GM19455 (cell line): ENCODE data around the gene SPTBN4.
A peak's percentile ranks its signal among the peaks of the same experiment; 100 is the strongest.
"Not testable (repeated sequence)": the region's sequence is repeated elsewhere in the genome, so short reads cannot be mapped to it uniquely, and the experiment has no call there.

Source experiments
- ATAC-seq: cut with Tn5 transposase; IDR thresholded peaks from one replicate; pipeline ENCODE4 v1.9.1; 2021; ENCODE audit not compliant: unreplicated experiment

The SPTBN4 gene

GRCh38 chr19:40613690-40614621 lies 147.2 kb downstream of the SPTBN4 start:
- ATAC-seq, result peak; percentile 44

DNA sequence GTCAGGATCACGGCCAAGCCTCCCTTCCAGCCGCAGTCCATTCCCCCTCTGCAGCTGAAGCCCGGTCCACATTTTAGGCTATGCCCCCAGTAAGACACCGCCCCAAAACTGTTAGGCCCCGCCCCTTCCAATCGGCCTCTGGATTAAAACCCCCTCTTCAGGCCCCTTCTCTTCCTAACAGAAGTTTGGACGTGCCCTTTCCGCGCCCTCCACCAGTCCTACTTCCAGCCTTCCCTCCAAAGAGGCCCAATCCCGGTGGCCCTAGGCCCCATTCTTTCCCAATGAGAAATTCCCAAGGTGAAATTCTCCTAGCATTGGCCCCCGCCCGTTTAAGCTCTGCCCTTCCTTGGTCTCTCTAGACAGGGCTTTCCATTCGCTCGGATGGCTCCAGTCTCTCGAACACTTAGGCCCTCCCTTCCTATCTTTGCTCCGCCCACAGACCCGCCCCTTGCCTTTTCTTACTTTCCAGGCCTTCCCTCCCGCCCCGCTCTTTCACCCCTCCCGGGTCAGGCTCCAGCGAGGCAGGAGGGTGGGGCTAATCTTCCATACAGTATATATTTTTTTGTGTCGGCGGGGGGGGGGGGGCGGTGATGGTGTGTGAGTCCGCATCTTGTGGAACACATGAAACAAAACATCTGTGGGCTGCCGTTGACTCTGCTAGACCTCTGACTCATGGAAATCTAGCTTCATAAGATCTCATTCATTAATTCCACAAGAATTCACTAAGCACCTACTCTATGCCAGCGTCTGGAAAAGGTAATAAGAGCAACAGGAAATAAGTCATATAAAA lies 148.0 kb downstream of the SPTBN4 start:
- no peak for ATAC-seq

DNA sequence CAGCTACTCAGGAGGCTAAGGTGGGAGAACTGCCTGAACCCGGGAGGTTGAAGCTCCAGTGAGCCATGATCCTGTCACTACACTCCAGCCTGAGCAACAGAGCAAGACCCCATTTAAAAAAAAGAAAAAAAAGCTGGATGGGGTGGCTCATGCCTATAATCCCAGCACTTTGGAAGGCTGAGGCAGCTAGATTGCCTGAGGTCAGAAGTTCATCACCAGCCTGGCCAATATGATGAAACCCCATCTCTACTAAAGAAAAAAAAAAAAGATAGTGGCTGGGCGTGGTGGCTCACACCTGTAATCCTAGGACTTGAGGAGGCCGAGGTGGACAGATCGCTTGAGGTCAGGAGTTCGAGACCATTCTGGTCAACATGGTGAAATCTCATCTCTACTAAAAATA lies 149.4 kb downstream of the SPTBN4 start:
- no peak for ATAC-seq

GRCh38 chr19:40616941-40617340 lies 150.1 kb downstream of the SPTBN4 start:
- no peak for ATAC-seq

DNA sequence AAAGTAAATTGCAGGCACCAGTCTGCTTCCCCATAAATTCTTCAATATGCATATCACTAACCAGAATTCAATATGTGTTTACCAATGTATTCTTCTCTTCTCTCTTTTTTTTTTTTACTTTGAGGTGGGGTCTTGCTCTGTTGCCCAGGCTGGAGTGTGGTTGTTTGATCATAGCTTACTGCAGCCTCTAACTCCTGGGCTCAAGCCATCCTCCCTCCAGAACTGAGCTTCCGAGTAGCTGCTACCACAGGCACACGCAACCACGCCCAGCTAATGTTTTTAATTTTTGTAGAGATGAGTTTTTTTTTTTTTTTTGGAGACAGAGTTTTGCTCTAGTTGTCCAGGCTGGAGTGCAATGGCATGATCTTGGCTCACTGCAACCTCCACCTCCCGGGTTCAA lies 151.2 kb downstream of the SPTBN4 start:
- no peak for ATAC-seq

GRCh38 chr19:40619333-40620160 lies 152.7 kb downstream of the SPTBN4 start:
- ATAC-seq, result no peak

- no peak for ATAC-seq
These were observed 153.3 kb downstream of the SPTBN4 start for GRCh38 chr19:40620161-40620485.

- no peak for ATAC-seq
These were observed 154.5 kb downstream of the SPTBN4 start for GRCh38 chr19:40621283-40621682.

GRCh38 chr19:40621966-40622772 lies 155.4 kb downstream of the SPTBN4 start:
- ATAC-seq, result no peak

DNA sequence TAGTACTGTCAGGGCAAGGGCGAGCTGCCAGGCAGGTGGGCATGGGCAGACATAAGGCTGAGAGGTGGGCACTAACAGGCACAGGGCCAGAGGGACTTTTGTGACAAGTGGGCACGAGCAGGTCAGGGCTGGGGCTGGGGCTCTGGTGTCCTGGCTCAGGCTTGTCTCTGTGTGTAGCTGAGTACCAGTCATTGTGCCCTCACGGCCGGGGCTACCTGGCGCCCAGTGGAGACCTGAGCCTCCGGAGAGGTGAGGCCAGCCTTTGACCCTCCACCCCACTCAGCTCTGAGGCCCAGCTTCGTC lies 155.9 kb downstream of the SPTBN4 start:
- no peak for ATAC-seq

- ATAC-seq, result no peak
These were observed 156.8 kb downstream of the SPTBN4 start for GRCh38 chr19:40623403-40624251.

- ATAC-seq, result not testable (repeated sequence)
These were observed 157.8 kb downstream of the SPTBN4 start for GRCh38 chr19:40624369-40625153.

DNA sequence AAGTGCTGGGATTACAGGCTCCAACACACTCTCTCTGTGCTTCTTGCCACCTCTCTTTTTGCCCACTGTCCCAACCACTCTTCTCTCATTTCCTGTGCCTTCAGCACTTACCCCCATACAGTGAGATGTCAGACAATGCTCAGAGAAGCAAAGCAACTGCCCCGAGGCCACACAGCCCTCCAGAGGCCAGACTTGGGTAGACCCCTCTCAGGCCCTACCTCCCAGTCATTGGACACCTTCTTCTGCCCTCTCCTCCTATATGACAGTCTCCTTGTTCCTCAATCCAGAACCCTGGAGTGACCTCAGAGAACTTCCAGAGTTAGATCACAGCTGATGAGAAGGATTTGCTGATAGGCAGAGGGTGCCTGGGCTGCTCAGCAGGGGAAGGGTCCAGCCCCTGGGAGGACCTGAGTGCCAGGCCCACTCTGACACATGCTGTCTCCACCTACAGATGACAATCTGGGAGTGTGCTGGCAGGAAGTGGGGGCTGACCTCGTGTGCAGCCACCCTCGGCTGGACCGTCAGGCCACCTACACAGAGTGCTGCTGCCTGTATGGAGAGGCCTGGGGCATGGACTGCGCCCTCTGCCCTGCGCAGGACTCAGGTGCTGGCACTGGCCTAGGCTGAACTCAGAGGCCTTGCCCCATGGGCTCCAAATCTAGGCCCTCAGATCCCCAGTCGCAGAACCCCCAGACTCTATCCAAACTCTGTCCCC lies 158.8 kb downstream of the SPTBN4 start:
- no peak for ATAC-seq
